ENCODE measurements around the gene PRKN.

- TF ChIP-seq CTCF (IDR thresholded peaks at IDR 0.05) (no peak), POLR2AphosphoS5 (IDR thresholded peaks at IDR 0.05; ENCODE audit: low read depth, low read length) (no peak)
Observed at GRCh38 chr6:162512744-162513143, 214.8 kb downstream of the PRKN start.
